Measurements from ENCODE around the gene ADAMTS14.

The ADAMTS14 gene

DNA sequence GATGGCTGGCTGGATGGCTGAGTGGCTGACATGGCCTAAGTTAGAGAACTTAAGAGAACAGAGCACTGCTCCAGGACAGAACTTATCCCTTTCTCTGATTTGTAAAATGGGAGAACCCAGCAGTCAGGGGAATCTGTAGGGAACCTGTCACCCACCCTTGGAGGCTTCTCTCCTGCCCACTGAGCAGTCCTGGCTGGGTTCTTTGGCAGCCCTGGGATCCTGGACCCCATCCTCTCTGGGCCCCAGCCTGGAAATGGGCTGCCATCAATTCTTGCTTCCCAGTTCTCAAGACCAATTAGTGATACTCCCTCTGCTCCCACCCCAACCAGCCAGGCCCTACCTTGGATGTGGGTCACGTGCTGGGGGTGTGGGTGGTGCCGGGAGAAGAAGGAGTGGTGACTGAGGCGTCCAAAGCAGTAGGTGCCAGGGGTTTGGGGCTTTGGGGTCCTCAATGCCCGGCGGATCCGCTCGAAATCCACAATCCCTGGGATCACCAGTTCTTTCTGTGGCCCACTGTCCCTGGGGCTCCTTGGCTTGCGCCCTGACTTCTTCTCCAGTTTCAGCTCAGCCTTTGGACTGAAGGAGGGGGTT is 109.2 kb downstream of the ADAMTS14 start:
- H3K4me3 ChIP-seq (ENCODE audit: low read length), result no peak overlapping the region
- H3K9me3 ChIP-seq (replicated peaks; ENCODE audit: insufficient read depth, low read length), result no peaks in the 10 kb centered on the region
- no peaks in the 10 kb centered on the region for H4K20me1 ChIP-seq (ENCODE audit: insufficient read depth, low read length)
- no peaks in the 10 kb centered on the region for H3K9me2 ChIP-seq (replicated peaks; ENCODE audit: insufficient read depth, low read length)
- no peak overlapping the region for H2AFZ ChIP-seq (ENCODE audit: low read length)
- H3K36me3 ChIP-seq (replicated peaks; ENCODE audit: insufficient read depth, low read length), result no peaks in the 10 kb centered on the region
- no peaks in the 10 kb centered on the region for H3F3A ChIP-seq (ENCODE audit: insufficient read depth, low read length)
- TF ChIP-seq, protein P1, sequence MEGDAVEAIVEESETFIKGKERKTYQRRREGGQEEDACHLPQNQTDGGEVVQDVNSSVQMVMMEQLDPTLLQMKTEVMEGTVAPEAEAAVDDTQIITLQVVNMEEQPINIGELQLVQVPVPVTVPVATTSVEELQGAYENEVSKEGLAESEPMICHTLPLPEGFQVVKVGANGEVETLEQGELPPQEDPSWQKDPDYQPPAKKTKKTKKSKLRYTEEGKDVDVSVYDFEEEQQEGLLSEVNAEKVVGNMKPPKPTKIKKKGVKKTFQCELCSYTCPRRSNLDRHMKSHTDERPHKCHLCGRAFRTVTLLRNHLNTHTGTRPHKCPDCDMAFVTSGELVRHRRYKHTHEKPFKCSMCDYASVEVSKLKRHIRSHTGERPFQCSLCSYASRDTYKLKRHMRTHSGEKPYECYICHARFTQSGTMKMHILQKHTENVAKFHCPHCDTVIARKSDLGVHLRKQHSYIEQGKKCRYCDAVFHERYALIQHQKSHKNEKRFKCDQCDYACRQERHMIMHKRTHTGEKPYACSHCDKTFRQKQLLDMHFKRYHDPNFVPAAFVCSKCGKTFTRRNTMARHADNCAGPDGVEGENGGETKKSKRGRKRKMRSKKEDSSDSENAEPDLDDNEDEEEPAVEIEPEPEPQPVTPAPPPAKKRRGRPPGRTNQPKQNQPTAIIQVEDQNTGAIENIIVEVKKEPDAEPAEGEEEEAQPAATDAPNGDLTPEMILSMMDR (IDR thresholded peaks at IDR 0.05; ENCODE audit: low read length), result no peak
- TF ChIP-seq EZH2 (optimal IDR thresholded peaks at IDR 0.05; ENCODE audit: low read depth, low read length) (no peak), EZH2phosphoT487 (IDR thresholded peaks at IDR 0.05; ENCODE audit: low read length) (no peak)
- H3K27me3 ChIP-seq (replicated peaks; ENCODE audit: insufficient read depth, low read length), result no peaks in the 10 kb centered on the region
- DNase-seq, result no peak
- no peak overlapping the region for H3K9ac ChIP-seq (ENCODE audit: low read length)
- no peaks in the 10 kb centered on the region for H3K79me2 ChIP-seq (ENCODE audit: low read length)
- no peak overlapping the region for H3K4me2 ChIP-seq (ENCODE audit: low read depth, low read length)
- H3K27ac ChIP-seq (ENCODE audit: low read length), result no peak overlapping the region
- H3K4me1 ChIP-seq (ENCODE audit: low read length), result no peaks in the 10 kb centered on the region

DNA sequence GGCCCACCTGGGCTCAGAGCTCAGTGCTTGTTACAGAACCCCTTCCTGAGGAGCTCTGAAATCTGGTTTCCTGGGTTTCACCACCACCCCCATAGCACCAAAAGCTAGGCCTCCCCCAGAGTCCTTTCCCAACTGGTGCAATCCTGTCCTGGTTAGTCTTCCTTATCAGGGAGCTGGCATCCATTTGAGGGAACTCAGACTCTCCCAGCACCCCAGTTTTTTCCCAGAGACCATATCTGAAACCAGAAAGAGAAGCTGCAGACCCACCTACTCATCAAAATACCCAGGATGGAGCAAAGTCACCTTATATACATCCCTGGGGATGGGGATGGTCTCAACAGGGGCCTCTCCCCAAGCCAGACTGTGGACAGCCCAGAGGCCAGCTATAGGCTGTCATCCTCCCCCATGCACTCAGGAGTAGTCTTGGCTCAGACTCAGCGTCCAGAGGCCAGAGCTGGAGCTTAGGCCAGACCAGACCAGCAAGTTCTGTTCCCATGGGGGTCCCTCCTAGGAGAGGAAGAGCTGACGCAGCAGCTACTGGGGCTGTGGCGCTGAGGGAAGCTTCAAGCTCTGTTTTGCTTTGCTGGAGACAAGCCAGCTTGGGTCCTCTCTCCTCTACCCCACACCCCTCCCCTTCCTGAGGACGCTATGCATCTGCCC is 109.9 kb downstream of the ADAMTS14 start:
- DNase-seq, result no peak
- Histone ChIP-seq H2AFZ (ENCODE audit: low read length) (no peak overlapping the region), H3K9ac (ENCODE audit: low read length) (no peak overlapping the region), H3K27ac (ENCODE audit: low read length) (no peak overlapping the region), H4K20me1 (ENCODE audit: insufficient read depth, low read length) (no peaks in the 10 kb centered on the region), H3K27me3 (replicated peaks; ENCODE audit: insufficient read depth, low read length) (no peaks in the 10 kb centered on the region), H3K4me3 (ENCODE audit: low read length) (no peak overlapping the region), H3K9me3 (replicated peaks; ENCODE audit: insufficient read depth, low read length) (no peaks in the 10 kb centered on the region), H3K9me2 (replicated peaks; ENCODE audit: insufficient read depth, low read length) (no peaks in the 10 kb centered on the region), H3K4me2 (ENCODE audit: low read depth, low read length) (no peak overlapping the region), H3K4me1 (ENCODE audit: low read length) (no peaks in the 10 kb centered on the region), H3F3A (ENCODE audit: insufficient read depth, low read length) (no peaks in the 10 kb centered on the region), H3K36me3 (replicated peaks; ENCODE audit: insufficient read depth, low read length) (no peaks in the 10 kb centered on the region), H3K79me2 (ENCODE audit: low read length) (no peaks in the 10 kb centered on the region)
- TF ChIP-seq EZH2 (optimal IDR thresholded peaks at IDR 0.05; ENCODE audit: low read depth, low read length) (no peak), EZH2phosphoT487 (IDR thresholded peaks at IDR 0.05; ENCODE audit: low read length) (no peak)
- TF ChIP-seq, protein P1 (IDR thresholded peaks at IDR 0.05; ENCODE audit: low read length), result no peak

DNA sequence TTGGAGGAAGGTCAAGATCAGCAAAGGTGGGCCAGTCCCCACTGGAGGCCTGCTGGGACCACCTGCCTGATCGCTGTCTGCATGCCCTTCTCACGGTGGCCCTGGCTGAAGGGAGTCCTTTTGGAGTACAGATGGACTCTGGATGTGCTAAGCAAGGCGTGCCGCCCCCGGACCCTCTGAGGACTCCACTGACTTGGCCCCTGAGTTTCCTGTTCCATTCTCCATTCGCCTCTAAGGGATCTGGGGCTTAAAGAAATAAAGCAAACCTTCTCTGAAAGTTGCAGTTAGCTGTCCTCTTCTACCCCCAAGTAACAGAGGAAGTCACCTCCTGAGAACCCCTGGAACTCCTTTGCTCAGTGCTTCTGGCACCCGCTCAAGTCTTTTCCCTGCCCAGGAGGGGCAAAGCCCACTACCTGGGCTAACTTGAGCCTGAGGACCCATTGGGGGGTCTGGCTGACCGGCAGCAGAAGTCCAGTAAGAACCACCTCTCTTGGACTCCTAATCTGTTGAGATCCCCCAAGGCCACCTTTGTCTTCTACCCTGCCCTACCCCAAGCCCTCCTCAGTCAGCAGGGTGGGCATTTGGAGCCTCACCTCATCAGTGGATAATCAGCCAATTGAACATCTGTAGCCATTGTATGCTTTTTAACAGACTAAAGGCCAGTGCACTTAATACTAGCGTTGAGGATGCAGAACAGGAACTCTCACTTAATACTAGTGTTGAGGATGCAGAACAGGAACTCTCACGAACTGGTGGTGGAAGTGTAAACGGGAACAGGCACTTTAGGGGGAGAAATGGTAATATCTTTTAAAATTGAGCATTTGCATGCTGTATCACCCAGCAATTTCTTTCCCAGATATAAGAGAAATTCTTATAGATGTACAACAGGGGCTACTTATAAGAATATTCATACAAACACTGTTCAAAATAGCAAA is 110.7 kb downstream of the ADAMTS14 start:
- Histone ChIP-seq H2AFZ (ENCODE audit: low read length) (no peak overlapping the region), H3K27ac (ENCODE audit: low read length) (no peak overlapping the region), H3K4me3 (ENCODE audit: low read length) (no peak overlapping the region), H3K79me2 (ENCODE audit: low read length) (no peaks in the 10 kb centered on the region), H3K9ac (ENCODE audit: low read length) (no peak overlapping the region), H3K4me1 (ENCODE audit: low read length) (no peaks in the 10 kb centered on the region), H3K9me2 (replicated peaks; ENCODE audit: insufficient read depth, low read length) (no peaks in the 10 kb centered on the region), H3K4me2 (ENCODE audit: low read depth, low read length) (no peak overlapping the region), H3F3A (ENCODE audit: insufficient read depth, low read length) (no peaks in the 10 kb centered on the region), H3K9me3 (replicated peaks; ENCODE audit: insufficient read depth, low read length) (no peaks in the 10 kb centered on the region), H4K20me1 (ENCODE audit: insufficient read depth, low read length) (no peaks in the 10 kb centered on the region), H3K27me3 (replicated peaks; ENCODE audit: insufficient read depth, low read length) (no peaks in the 10 kb centered on the region), H3K36me3 (replicated peaks; ENCODE audit: insufficient read depth, low read length) (no peaks in the 10 kb centered on the region)
- TF ChIP-seq, protein P1 (IDR thresholded peaks at IDR 0.05; ENCODE audit: low read length), result no peak
- no peak for TF ChIP-seq EZH2phosphoT487 (IDR thresholded peaks at IDR 0.05; ENCODE audit: low read length)
- no peak for TF ChIP-seq EZH2 (optimal IDR thresholded peaks at IDR 0.05; ENCODE audit: low read depth, low read length)
- DNase-seq, result no peak
